ES-I3 (cell line): ENCODE measurements around the gene SKAP1.
"Not testable (repeated sequence)": the region's sequence is repeated elsewhere in the genome, so short reads cannot be mapped to it uniquely, and the experiment has no call there.

Experiments
- H3K36me3 ChIP-seq: 2 replicates; pipeline ENCODE4 v1.6.1; 2013; ENCODE audit warnings: mild to moderate bottlenecking, low read length, control low read depth, moderate library complexity; ENCODE audit not compliant: insufficient read depth
- H3K4me1 ChIP-seq: 2 replicates; pipeline ENCODE4 v1.6.1; 2013; ENCODE audit warnings: mild to moderate bottlenecking, control low read depth, low read length; ENCODE audit not compliant: insufficient read depth
- H3K9ac ChIP-seq: 2 replicates; pipeline ENCODE4 v1.6.1; 2013; ENCODE audit warnings: low read depth, mild to moderate bottlenecking, low read length, moderate library complexity
- H3K9me3 ChIP-seq: 2 replicates; pipeline ENCODE4 v1.6.1; 2013; ENCODE audit warnings: mild to moderate bottlenecking, low read length, moderate library complexity; ENCODE audit not compliant: control insufficient read depth, insufficient read depth

Gene SKAP1

DNA sequence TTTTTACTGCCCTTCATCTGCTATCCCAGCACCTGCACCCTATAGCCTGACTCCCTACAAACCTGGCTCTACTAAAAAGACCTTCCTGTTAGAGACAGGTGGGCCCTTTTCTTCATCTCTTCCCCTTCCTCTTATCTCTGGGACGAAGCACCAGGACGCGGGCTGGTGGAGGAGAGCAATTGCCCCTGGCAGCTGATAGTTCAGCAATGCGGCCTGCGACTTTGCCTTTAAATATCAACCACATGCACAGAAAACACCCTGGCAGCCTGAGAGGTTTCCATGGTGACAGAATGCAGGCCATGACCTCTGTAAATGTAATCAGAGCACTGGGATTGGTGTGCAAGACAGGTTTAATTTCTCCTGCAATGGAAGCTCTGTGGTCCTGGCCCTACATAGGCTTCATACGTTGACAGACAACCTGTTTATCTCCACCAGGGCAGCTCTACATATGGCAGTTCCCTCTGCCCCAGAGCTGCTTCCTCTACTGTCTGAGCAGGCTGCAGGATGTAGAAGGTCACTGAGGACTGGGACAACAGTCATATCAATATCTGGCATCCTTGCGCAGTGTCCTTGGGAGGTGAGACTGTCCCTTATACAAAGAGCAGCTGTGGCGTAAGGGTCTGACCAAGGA lies 10.0 kb upstream of the SKAP1 start:
- Histone ChIP-seq H3K9me3 (no peaks in the 10 kb centered on the region), H3K9ac (no peak overlapping the region), H3K4me1 (no peaks in the 10 kb centered on the region), H3K36me3 (no peaks in the 10 kb centered on the region)

DNA sequence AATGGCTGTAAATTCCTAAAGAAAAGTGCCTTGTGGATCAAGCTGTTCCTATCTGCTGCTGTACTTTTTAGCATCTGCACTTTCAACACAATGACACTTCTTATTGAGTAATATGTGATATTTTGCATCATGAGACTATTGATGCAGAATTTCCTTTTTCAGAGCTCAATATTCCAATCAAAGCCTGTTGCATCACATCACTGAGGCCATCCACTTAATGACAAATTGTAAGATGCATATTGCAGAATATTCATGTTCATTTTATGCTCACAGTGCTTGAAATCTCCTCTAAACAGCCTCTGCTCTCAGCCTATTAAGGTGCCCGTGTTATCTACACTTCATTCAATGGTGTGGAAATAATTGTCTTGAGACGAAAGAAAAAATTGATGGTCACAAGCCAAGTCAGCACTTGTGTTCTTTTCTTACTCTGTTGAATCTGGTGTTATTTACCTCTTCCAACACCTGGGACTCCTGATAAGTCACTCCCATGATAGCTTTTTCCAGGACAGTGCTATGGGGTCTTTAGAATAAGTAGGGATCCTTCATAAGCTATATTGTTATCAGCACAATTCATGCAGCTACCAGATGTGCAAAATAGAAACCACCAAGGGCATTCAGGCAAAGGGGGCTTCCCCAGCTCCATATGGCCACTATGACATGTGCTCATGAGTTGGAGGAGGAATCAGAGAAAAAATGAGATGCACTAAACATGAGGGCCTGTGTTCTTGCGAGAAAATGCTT lies 9.3 kb upstream of the SKAP1 start:
- H3K9ac ChIP-seq: no peak overlapping the region
- H3K4me1 ChIP-seq: no peaks in the 10 kb centered on the region
- H3K36me3 ChIP-seq: no peaks in the 10 kb centered on the region

DNA sequence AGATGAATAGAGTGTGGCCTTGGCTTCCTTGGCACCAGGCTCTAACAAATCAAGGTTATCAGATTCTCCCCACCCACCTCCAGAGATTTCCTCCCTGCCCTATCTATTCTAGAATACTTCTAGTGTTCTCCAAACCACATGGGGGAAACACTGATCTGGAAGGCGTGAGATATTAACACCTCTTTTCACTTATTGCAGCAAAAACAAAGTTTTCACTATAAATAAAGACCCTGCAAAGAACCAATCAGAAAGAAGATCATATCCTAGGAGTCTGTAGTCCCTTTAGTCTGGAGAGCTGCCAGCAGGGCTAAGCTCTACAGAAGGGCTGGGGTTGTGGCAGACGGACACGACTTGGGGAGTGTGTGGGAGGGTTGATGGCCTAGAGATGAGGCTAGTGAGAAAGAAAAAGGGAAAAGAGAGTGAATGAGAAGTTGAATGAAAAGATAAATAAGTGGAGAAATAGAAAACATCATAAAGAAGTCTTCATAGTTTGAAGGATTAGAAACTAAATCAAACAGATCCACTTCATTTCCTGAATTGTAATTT lies 8.6 kb upstream of the SKAP1 start:
- H3K9ac ChIP-seq: no peak overlapping the region
- H3K4me1 ChIP-seq: no peaks in the 10 kb centered on the region
- H3K36me3 ChIP-seq: no peaks in the 10 kb centered on the region
- H3K9me3 ChIP-seq: no peaks in the 10 kb centered on the region

More for the DNA sequence above, 9.3 kb upstream of the SKAP1 start:
- H3K9me3 ChIP-seq: no peaks in the 10 kb centered on the region

DNA sequence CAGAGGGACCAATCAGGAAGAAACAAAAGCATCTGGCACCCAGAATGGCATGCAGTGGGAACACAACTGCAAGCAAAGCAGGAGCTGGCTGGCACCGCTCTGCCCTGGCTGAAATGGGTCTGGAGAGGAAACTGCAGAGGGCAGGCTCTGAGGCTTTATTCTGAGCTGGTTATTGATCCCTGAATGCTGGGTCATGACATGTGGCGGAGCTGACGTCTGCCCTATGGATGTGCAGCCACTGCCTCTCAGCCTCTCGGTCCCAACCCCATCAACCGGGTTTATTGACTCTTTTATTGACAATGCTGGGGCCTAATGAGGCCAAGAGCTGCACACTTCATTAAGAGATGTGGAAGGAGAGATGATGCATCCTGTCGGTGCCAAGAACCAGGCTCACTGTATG lies 3.9 kb upstream of the SKAP1 start:
- no peak overlapping the region for H3K9ac ChIP-seq
- no peaks in the 10 kb centered on the region for H3K9me3 ChIP-seq
- peaks cover 5% of the 10 kb centered on the region; the same call in 1 of the 2 replicates for H3K4me1 ChIP-seq

DNA sequence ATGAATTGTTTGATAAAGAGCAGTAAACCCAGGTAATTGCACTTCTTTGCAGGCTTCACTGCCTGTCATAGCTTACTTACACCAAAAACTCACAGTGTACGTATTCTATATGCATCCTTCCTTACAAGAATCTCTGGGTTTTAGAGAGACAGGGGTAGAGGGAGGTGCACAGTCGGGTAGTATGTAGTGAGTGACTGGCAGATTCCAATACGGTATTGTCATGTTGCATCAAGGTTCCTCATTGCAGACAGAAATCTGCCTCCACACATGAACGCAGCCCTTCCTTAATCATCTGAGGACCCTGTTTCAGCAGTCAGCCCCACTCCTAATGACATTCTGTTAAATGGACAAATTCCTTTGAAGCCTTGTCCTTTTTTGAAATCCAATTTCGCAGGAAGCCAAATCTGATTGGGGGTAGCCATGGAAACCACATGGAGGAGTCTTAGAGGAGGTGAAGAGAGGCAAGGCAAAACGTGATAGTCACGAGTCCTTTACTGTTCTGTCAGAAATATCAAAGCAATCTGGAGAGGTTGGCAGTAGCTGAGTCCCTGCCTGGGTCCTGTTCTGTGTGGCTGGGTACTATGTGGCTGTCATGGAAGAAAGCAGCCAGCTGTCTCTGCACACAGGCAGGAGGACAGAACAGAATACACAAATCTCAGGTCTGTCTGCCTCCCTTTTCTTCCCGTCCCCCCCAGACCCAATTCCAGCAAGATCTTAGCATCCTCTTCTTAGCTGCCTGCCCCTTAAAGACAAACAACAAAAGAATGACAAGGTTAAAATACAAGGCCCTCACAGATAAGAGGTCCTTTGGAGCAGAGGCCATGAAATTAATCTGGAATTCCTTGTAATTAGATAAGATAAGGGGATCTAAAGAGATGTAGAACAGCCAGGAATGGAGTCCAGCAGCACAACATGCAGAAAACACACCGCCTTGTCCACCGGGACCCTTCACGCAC lies 3.1 kb upstream of the SKAP1 start:
- peaks cover 5% of the 10 kb centered on the region; the same call in 1 of the 2 replicates for H3K4me1 ChIP-seq
- no peaks in the 10 kb centered on the region for H3K36me3 ChIP-seq
- no peak overlapping the region for H3K9ac ChIP-seq
- no peaks in the 10 kb centered on the region for H3K9me3 ChIP-seq

More for the DNA sequence above, 3.9 kb upstream of the SKAP1 start:
- no peaks in the 10 kb centered on the region for H3K36me3 ChIP-seq

DNA sequence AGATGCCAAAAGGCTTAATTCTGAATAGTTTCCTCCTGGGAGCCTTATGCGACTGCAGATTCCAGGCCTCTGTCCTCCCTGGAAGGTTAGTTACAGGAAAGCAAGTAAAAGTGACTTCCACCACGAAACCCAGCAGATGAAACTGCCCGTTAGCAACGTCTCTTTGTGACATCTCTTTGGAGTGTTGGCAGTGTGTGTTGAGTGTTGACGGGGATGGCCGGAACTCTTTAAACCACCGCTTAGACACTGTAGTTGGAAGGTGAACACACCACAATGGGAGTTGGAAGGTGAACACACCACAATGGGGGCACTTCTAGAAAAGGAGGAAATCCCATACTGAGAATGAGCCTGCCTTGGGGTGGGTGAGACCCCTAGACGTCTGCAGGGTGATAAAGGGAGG lies 858 bp downstream of the SKAP1 start:
- no peaks in the 10 kb centered on the region for H3K9me3 ChIP-seq

DNA sequence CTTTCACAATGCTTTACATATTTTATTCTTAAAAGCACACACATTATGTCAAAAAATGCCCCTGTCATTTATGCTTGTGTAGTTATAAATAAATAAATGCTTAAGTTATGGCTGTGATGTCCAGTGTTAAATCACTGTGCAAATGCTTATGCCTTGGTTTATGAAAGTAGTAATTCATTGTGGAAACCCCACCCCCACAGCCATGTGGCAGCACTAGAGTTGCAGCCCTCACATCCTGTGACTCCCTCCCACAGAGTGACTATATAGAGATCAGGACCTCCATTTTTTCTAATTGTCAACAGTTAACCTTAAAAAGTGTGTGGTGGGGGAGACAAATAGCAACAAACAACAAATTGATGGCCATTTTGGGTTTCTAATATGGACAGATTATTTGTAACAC lies 2.4 kb downstream of the SKAP1 start:
- no peak overlapping the region for H3K9ac ChIP-seq
- peaks cover 5% of the 10 kb centered on the region; the same call in 1 of the 2 replicates for H3K4me1 ChIP-seq
- no peaks in the 10 kb centered on the region for H3K9me3 ChIP-seq
- no peaks in the 10 kb centered on the region for H3K36me3 ChIP-seq

More for the DNA sequence above, 858 bp downstream of the SKAP1 start:
- Histone ChIP-seq H3K4me1 (peaks cover 5% of the 10 kb centered on the region; the same call in 1 of the 2 replicates), H3K9ac (no peak overlapping the region), H3K36me3 (no peaks in the 10 kb centered on the region)

DNA sequence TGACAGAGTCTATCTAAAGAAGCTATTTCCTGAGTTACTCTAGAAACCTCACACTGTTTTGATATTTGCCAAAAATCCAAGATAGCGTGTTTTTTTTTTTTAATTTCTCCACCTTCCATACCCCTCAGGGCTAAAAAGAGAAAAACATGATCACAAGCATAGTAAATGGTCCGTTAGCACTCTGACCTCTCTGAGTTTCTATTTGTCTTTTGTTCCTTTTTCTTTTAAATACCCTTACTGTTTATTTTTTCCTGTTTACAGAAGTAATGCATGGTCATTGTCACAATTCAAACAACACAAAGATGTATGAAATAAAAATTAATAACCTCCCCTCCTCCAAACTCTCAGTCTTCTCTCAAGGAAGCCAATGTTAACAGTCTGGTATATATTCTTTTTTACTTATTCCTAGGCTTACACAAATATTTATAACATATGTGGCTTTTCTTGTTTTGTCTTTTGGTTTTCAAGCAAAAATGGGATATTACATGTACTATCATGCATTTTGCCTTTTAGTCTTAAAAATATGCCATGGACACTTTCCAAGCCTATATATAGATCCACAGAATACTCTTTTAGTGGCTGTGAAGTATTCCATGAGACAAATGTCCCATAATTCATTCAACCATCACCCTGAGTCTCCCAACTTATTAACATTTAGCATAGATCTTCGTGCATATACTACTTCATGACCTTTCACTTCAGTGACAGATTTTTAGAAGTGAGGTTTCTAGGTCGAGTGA lies 3.1 kb downstream of the SKAP1 start:
- H3K9me3 ChIP-seq: no peaks in the 10 kb centered on the region
- H3K36me3 ChIP-seq: no peaks in the 10 kb centered on the region
- H3K9ac ChIP-seq: no peak overlapping the region
- H3K4me1 ChIP-seq: peaks cover 5% of the 10 kb centered on the region; the same call in 1 of the 2 replicates

DNA sequence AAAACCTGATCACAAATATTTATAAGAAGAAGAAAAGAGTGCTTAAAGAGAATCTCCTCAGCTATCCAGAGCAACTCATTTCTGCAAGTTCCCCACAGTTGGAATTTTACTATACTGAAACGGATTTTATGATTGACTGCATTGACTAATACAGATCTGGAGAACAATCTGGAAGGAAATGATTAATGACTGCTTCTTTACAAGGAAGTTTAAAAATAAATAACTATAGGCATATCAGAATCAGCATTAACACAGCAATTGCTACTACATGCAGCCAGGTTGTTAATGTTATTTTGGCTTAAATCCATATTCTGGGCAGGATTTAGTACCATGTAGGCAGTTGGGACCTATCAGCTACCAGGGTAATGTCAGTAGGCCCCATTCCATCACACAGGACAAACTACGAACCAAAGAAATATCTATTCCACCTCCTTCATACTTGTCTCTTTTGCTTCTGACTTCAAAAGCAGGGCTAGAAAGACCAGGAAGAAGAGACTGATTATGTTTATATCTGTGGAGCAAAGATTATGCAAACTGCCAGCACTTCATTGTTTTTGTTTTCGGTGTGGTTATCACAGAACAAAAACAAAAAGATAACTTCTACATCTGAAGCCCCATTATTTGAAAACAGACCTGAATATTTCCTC lies 3.9 kb downstream of the SKAP1 start:
- H3K9ac ChIP-seq: no peak overlapping the region
- H3K36me3 ChIP-seq: no peaks in the 10 kb centered on the region
- peaks cover 5% of the 10 kb centered on the region; the same call in 1 of the 2 replicates for H3K4me1 ChIP-seq
- no peaks in the 10 kb centered on the region for H3K9me3 ChIP-seq

DNA sequence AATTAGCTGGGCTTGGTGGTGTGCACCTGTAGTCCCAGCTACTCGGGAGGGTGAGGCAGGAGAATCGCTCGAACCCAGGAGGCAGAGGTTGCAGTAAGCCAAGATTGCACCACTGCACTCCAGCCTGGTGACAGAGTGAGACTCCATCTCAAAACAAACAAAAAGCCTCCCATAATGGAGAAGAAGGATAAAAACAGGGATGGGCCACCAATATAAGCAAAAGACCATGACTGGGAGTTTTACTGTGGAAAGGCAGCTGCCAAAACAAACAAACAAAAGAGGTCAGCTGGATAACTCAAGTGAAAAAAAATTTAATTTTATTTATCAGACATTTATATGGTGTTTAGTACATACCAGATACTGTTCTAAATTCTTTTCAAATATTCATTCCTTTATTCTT lies 8.0 kb downstream of the SKAP1 start:
- peaks cover 17% of the 10 kb centered on the region for H3K4me1 ChIP-seq
- not testable (repeated sequence) for H3K9ac ChIP-seq

DNA sequence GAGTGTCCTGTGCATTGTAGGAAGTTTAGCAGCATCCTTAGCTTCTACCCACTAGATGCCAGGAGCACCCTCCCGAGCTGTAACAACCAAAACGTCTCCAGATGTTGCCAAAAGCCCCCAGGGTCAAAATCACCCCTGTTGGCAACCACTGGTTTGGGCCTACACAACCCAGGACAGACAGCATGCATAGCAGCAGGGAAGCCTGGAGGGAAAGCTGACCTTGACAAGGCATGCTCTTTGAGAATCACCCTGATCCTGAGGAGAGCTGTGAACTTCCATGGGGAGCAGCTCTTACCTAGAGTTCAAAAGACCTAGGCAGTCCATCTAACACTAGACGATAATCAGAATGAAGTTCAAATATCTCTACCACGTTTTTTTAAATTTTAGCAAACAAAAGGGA lies 9.2 kb downstream of the SKAP1 start:
- no peaks in the 10 kb centered on the region for H3K9me3 ChIP-seq
- no peaks in the 10 kb centered on the region for H3K36me3 ChIP-seq
- no peak overlapping the region for H3K9ac ChIP-seq
- H3K4me1 ChIP-seq: peaks cover 27% of the 10 kb centered on the region

More for the DNA sequence above, 8.0 kb downstream of the SKAP1 start:
- H3K9me3 ChIP-seq, H3K36me3 ChIP-seq: not testable (repeated sequence)

DNA sequence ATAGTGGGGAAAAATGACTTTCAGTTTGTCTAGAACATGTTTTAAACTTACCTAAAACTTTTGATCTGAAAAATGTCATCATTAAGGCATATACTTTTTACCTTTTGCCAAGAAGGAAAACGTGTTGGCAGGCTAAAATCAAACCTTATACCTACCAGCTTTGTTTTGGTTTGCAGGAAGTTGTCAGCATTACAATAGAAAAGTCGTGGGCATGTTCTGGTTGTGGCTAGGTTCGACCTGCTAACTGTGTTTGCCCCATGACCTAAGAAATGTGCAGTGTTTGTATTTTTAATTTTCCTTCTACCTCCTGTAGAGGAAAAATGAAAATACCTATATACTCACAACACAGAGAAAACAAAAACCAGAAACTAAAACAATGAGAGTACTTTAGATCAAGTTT lies 13.0 kb downstream of the SKAP1 start:
- H3K9me3 ChIP-seq: no peaks in the 10 kb centered on the region
- no peaks in the 10 kb centered on the region for H3K36me3 ChIP-seq
- H3K9ac ChIP-seq: no peak overlapping the region
- H3K4me1 ChIP-seq: peaks cover 27% of the 10 kb centered on the region

DNA sequence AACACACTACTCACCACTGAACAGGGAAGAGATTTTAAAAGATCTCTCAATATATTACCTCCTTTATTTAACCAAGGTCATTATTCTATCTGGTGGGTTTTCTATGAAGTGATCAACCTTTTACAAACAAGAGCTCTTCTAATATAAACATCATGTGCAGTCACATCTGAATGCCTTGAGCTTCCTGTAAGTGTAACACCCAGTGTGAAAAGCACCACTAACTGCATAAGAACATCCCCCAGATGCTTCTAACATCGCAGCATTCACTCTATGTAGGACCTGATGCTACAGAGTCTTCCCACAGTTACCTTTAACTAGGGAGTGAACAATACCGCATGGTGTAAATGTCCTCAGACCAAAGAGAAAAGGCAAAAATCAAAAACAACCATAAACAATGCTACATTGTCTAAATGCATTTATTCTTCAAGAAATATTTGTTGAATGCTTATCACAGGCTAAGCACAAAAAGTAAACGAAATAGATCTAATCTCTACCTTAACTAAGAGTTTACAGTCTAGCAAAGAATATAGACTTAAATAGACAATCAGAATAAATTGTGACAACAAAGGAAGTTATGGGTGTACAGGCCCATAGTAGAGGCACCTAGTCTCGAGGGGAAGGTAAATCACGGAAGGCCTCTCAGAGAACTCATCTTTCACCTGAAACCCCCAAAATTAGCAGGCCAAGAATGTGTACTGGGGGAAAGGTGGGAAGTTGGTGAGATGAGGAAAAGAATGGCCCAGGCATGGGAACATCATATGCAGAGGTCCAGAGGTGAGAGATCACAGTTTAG lies 16.2 kb downstream of the SKAP1 start:
- H3K9ac ChIP-seq: no peak overlapping the region
- no peaks in the 10 kb centered on the region for H3K36me3 ChIP-seq
- no peaks in the 10 kb centered on the region for H3K9me3 ChIP-seq
- H3K4me1 ChIP-seq: peaks cover 18% of the 10 kb centered on the region
